ENCODE results near the gene PROCA1.
"Not testable (repeated sequence)": the region's sequence is repeated elsewhere in the genome, so short reads cannot be mapped to it uniquely, and the experiment has no call there.

Gene PROCA1

GRCh38 chr17:28669918-28670317 is 41.8 kb downstream of the PROCA1 start:
- DNase-seq (ENCODE audit: low spot score), result no peak

- DNase-seq (ENCODE audit: low spot score), result no peak
Measured at GRCh38 chr17:28667870-28668269, 43.8 kb downstream of the PROCA1 start.

DNA sequence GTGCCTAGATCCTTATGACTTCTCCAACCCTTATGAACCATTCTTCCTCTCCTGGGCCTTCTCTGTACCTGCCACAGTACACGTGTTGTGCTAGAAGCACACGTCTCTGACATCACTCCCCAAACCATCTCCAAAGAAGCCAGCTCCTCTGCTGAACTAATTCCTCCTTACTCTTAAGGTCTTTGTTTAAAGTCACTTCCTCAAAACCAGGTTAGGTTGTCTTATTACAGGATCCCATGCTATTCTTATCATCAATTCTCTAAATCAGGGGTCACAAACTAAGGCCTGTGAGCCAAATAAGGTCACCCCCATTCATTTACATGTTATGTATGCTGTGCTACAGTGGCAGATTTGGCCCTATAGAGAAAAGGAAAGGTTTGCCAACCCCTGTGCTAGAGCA is 45.7 kb downstream of the PROCA1 start:
- DNase-seq (ENCODE audit: low spot score), result no peak

GRCh38 chr17:28663723-28664122 is 48.0 kb downstream of the PROCA1 start:
- DNase-seq (ENCODE audit: low spot score), result no peak

DNA sequence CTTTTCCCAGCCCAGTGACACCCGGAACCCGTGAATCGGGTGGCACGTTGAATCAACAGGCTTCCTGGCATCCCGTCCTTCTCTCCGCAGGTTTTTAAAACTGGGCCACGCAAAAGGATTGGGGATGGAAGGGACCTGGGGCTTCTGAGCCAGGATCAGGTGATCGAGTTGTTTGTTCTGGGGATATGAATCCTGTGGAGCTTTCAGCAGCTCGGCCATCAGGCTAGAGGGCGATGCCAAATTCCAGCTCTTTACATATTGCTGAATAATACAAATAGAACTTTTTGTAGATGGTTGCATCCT is 49.2 kb downstream of the PROCA1 start:
- DNase-seq (ENCODE audit: low spot score), result no peak

GRCh38 chr17:28661635-28662526 is 49.8 kb downstream of the PROCA1 start, which contains the start of the genes SDF2 and SUPT6H:
Gene SDF2 (minus strand): TSS chr17:28661906. CDS start chr17:28661876, 30 bp downstream.
Gene SUPT6H (plus strand): TSS chr17:28662205. CDS start chr17:28673402, 11,197 bp downstream.
- DNase-seq (ENCODE audit: low spot score), result peak; percentile 89

- DNase-seq (ENCODE audit: low spot score), result not testable (repeated sequence)
Measured at GRCh38 chr17:28659497-28659881, 52.2 kb downstream of the PROCA1 start.

- DNase-seq (ENCODE audit: low spot score), result not testable (repeated sequence)
Measured at GRCh38 chr17:28658766-28659496, 52.8 kb downstream of the PROCA1 start.

GRCh38 chr17:28658342-28658741 is 53.3 kb downstream of the PROCA1 start:
- DNase-seq (ENCODE audit: low spot score), result not testable (repeated sequence)

- DNase-seq (ENCODE audit: low spot score), result no peak
Measured at GRCh38 chr17:28657756-28658155, 53.9 kb downstream of the PROCA1 start.

DNA sequence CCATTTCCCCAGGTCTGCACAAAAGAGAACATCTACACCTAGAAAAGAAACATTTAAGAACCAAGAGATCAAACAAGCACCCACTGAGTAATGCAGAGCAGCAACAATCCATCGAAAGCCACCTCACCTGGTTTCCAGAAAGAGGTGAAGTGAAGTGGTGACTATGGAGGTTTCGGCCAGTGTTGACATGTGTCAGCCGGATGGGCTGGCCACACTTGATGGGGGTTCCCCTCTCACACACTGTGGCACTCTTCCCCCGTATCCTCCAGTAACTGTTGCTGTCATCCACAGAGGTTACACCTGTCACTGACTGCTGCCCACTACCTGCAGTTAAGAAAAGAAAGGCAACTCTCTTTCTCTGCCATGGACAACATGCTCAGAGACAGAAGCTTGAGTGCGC is 56.5 kb downstream of the PROCA1 start:
- no peak for DNase-seq (ENCODE audit: low spot score)

Measured in LoVo (cell line).